LoVo (cell line): ENCODE measurements around the gene VSTM2B.
"Not testable (repeated sequence)": the region's sequence is repeated elsewhere in the genome, so short reads cannot be mapped to it uniquely, and the experiment has no call there.

Source experiments
- DNase-seq: peaks from one replicate; pipeline ENCODE4 v3.0.0-alpha.2; 2016; ENCODE audit warnings: low spot score

Gene VSTM2B

DNA sequence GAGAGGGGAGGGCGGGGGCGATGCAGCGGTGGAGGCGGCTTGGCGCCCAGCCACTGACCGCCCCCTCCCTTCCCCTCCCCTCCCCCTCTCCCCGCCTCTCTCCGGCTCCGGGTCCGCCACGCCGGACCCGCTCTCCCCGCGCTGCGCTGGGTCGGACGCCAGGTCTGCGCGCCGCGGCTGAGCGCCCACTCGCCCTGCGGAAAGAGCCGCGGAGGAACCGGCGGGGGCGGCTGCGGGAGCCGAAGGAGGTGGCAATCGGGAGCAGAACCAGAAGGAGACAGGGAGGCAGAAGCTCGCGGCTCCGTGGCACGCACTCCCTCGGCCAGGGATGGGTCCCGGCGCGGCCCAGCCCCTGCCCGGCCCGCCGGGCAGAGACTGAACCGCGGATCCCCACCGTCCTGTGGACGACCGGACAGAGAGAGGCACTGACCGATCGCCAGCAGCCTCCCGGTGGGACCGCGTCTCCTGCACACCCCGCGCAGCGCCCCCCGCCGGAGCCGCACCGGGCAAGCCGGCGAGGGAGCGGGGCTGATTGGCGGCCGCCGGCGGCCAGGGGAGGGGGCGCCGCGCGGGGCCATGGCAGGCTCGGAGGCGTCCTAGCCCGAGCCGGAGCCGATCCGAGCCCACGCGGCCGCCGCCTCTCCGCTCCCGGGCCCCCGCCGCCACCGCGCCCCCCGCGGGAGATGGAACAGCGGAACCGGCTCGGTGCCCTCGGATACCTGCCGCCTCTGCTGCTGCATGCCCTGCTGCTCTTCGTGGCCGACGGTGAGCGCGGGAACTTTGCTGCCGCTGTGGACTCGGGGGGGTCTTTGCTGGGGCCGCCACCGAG lies at the start of gene VSTM2B:
Gene VSTM2B (plus strand): TSS at position 94 of the 829 bp plus-strand sequence. CDS start 590 bp downstream, at position 684.
- no peak for DNase-seq

DNA sequence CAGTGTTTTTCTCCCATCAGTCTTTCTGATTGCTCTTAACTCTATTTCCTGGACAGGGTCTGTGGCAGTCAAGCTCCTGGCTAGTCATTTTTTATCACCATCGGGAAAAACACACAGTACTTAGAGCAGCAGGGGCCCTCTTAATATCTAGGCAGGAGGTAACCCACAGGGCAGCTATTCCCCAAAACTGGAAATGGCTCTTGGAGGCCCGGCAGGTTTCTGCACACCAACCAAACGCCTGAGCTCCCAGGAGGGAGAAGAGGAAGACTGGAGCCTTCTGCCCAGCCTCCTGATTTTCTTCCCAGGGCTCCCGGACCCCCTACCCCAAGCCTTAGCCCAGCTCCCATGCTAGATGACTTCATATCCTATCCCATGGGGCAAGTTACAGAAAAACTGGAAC lies 49.3 kb upstream of the VSTM2B start:
- DNase-seq, result no peak

DNA sequence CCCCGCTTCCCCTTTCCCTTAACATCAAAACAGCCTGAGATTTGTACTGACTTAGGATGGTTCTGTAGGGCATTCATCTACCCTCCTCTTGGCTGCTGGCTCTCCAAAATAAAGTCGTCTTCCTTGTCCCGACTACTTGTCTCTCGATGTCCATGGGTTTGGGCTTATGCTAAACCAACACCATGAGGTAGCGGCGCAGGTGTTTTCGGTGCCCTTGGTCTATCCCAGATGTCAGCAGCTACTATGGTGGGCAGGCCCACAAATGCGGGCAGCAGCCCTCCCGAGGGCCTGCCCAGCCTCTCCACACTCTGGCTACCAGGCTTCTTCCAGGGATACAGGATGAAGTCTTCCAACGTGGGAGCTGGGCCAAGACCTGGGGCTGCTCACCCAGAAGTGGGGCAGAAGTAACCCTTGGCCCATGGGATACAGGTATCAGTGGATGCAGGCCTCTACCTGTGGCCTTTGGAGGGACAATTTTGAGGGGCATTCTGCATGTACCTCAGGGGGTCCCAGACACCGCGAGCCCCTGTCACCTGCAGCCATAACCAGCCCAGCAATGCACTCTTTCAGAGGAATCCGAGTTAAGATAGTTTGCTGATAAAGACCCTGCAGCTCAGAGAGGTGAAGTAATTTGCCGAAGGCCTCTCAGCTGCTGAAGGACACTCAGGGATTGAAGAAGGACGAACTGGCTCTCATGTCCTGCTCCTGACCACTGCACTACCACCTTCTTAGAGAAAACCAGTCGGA lies 47.8 kb upstream of the VSTM2B start:
- DNase-seq, result no peak

DNA sequence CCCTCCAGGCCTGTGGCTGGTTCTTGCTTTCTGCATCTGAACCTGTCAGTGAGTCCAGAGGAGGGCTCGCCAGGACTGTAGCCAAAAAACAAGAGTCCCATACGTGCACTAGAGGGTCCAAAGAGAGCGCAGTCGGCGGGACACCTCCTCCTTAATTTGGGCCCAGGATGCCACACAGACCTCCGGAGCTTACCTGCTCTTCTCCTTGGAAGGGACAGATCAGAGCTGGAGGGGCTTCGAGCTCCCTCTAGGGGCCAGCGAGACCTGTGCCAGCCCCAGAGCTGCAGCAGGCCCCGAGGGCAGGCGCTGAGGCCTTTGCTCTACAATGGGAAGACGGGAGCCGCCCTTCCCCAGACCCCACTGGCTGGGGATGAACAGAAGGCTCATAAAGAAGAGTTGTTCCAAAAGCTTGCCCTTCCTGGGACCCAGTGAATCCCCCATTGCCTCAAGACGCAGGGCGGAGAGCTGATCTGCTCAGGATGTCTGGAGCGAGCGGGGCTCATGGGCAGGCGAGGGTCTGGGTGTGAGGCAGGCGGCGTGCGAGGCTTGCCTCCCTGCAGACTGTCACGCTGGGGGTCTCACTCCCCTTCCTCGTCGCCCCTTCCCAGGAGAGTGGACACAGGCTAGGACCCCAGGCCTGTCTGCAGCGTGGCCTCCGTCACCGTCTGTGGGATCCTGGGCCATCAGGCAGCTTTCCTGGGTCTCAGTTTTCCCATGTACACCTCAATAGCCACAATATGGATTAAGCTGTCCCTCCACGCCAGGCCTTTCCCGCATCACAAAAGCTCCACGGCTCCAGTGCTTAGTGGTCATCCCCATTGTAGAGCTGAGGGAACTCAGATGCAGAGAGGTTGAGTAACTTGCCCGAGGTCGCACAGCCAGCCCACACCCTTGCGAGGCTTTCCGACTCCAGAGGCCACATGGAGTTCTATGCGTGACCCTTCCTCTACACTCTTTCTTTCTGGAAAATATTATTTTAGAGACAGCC lies 46.9 kb upstream of the VSTM2B start:
- no peak for DNase-seq

DNA sequence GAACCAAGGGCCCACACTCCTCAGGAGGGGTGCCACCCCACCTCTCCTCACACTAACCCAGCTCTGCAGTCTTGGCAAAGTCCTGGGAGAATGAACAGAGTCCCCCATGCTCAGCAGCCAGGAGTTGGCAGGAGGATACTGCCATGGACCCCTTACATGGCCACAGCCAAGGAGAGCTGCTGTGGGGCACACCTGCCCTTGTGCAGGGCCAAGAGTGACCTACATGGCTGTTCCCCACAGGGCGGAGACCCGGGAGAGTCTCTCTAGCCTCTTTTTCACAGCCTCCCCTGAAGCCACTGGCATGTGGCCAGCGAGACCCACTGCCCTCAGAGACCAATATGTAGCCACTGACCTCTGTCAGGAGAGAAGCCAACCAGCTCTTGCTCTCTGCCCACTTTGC lies 45.9 kb upstream of the VSTM2B start:
- no peak for DNase-seq

DNA sequence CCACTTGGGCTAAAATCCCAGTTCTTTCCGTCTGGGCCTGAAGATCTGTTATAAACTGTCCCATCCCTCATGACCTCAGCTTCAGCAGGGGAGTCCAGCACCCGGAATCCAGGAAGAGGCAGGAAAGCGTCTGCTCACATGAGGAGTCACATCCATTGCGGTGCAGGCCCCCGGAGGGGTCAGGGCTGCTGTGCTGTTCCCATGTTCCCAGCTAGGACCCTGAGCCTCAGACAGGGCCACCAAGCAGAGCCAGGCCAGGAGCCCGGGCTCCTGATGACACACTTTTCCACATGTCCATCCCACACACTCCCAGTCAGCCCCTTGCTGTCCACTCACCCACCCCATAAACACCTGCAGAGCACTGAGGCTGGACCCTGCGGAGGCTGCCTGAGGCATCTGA lies 45.3 kb upstream of the VSTM2B start:
- no peak for DNase-seq

DNA sequence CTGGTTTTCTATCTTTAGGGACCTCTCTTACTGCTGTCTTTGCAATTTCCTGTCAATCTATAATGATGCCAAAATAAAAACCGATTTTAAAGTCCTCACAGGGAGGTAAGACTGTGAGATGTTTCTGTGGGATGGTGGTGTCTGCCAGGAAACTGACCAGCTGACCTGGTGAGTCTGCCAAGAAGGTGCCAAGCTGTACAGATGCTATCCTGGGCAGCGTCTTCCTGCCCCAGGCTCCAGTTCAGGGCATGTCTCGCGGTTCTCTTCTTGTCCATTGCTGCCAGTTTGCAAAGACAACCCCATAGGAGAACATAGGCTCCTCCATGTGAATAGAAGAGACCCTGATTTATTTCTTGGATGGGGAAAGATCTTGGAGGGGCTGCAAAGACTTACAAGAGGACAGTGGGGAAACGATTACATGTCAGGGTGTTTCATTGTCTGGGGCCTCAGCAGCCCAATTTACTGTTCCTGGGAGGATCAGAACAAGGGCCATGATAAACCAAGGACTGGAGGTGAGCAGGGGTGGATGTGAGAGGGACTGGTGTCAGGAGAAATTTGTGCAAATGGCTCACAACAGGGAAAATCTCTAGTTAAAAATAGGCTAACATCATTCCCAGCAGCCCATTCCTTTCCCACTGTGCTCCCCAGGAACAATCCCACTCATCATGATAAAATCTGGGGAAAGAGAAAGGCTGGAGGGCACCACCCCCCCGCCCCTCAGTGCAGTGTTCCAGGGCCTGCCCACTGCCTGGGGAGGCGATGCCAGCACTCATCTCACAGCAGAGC lies 42.7 kb upstream of the VSTM2B start:
- DNase-seq, result no peak

DNA sequence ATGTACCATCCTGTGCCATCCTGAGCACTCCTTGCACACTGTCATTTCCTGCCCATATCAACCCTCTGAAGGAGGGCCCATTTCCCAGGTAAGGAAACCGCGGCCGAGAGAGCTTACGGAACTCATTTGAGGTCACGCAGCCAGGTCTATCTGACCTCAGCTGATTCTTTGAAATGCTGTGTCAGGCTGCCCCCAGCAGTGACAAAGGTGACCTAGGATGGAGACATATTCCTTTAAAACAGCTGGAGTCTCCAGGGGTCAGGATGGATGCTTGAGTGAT lies 42.2 kb upstream of the VSTM2B start:
- no peak for DNase-seq

DNA sequence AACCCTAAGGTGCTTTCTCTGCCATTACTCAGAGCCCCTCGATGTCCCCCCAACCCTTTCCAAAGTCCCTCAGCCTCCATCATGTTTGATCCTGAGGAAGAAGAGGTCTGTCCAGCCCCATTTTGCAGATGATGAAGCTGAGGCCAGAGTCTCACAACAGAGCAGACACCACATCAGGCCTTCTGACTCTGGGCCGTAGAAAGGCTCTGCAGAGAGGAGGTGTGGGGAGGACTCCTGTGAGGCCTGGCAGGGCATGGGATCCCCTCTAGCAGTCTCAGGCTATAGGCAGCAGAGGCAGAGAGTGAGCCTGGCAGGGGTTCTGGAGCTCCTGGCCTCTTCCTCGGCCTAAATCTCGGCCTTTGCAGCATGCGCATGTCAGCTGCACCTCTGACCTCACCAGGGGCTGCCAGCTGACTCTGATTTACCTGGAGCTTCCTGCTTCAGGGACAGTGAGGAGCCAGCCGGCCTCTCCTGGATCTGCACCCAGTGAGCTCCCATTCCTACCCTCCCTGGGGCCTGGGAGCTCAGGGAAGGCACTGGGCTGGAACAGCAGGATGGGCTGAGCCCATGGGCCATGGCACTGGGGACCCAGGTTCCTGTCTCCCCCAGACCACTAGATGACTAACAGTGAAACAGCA lies 41.7 kb upstream of the VSTM2B start:
- DNase-seq, result no peak

DNA sequence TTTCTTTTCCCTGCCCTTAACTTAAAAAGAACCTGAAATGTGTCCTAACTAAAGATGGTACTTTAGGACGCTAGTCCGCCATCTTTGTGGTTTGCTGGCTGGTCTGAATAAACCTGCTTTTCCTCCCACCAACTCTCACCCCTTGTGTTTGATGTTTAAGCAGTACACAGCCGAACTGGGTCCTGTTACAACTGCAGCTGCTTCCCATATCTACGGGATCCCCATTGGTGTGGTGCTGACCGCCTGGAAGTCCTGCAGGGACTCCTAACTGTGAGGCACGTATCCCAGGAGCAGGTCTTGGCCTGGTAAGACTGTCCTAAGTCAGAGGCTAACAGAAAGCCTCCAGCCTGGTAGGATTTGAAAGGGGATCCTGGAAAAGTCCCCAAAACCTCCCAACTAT lies 40.9 kb upstream of the VSTM2B start:
- DNase-seq, result no peak

DNA sequence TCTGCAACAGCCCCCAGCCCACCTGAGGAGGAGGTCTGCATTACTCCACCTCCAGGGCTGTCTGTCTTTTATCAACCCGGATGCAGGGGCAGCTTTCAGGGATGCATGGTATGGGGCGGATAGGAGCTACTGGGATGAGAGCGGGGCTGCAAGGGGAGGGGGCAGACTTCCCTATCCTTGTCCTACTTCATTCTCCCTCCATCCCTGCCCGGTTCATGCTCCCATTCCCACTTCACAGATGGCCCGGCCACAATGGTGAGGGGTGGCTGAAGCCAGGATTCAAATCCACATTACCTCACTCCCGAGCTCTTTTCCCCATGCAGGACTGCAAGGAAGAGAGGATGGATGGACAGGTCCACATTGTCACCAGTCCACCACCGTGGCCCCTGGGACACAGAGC lies 40.5 kb upstream of the VSTM2B start:
- no peak for DNase-seq

DNA sequence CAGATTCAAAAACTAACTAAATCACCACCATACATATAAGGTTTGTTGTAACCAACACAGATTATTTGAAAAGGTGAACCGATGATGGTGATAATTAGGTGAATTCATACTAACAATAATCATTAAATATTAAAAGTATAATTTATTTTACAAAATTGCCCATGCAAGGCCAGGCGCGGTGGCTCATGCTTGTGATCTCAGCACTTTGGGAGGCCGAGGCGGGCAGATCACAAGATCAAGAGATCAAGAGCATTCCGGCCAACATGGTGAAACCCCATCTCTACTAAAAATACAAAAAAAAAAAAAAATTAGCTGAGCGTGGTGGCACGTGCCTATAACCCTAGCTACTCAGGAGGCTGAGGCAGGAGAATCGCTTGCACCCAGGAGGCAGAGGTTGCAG lies 38.8 kb upstream of the VSTM2B start:
- DNase-seq, result not testable (repeated sequence)

DNA sequence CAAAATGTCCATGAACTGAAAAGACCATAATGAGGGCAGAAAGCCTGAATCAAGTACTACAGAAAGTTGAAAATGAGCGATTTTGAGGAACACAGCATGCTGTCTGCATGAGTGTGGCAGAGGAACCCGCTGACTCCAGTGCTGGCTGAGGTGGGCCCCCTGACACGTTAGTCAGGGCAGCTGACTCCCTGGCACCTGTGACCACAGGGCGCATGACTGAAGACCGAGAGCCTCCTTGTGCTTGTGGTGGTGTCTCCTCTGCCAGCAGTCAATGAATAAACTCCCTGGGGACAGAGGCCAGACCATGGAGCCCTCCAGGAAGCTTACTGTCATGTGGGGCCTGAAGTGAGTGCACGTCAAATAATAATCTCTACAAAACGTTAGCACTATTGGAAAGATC lies 38.4 kb upstream of the VSTM2B start:
- no peak for DNase-seq

DNA sequence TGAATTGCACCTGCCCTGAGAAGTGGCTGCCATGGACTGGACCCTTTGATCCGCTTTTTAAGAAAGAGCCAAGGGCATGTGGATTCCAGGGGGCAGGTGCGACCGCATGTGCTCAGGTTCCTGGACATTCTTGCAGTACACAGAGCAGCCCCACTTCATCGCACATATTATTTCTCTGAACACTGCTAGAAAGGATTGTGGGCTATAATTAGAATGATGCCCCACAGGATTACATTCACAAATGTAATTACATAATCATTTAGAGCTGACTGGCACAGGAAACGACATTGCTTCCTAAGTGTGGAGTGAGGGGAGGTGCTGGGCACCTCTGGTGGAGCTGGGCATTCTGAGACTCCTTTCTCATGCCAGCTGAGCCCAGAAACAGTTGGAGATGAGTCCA lies 37.5 kb upstream of the VSTM2B start:
- no peak for DNase-seq

DNA sequence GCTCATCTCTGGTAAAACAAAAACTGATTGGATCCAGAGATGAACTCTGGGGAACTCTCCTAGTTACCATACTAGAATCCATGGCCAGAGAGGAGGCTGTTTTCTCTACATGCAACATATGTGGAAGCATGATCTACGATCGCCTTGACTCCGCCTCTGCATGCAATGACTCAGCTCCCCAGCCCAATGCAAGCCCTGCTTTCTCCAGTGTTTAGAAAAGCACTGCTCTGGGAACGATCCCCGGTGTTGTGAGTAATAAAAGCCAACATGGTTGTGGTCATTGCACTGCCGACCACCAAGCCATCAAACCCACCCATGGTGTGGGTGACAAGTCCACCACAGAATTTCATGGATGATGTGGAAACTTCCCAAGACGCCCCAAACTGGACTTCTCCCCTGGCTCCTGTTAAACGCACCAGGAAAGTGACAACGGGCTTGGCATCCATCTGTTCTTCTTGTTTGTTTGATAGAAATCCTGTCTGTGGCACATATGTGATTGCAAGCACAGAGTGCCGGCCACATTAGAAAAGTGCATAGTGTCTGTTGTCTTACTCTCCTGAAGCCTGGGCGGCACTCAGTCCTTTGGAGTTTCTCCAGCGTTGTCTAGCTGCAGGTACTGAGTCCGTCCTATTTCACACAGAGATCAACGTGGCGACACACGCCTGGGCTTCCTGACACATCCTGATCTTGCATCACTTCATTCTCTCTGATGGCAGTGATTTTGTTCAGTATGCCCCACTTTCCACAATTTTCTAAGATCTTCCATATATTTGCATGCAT lies 36.4 kb upstream of the VSTM2B start:
- no peak for DNase-seq

DNA sequence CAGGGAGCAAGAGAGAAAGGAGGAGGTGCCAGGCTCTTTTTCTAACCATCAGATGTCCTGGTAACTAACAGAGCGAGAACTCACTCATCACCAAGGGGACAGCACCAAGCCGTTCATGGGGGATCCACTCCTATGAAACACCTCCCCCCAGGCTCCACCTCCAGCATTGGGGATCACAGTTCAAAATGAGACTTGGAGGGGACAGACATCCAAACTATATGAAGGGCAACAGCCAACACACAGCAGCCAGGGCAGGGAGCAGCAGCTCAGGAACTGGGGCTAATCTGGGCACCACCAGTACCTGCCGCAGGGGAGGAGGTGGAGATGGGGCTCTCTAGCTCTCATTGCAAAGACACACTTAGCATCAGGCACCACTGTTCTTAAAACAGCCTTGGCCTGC lies 34.3 kb upstream of the VSTM2B start:
- DNase-seq, result no peak

DNA sequence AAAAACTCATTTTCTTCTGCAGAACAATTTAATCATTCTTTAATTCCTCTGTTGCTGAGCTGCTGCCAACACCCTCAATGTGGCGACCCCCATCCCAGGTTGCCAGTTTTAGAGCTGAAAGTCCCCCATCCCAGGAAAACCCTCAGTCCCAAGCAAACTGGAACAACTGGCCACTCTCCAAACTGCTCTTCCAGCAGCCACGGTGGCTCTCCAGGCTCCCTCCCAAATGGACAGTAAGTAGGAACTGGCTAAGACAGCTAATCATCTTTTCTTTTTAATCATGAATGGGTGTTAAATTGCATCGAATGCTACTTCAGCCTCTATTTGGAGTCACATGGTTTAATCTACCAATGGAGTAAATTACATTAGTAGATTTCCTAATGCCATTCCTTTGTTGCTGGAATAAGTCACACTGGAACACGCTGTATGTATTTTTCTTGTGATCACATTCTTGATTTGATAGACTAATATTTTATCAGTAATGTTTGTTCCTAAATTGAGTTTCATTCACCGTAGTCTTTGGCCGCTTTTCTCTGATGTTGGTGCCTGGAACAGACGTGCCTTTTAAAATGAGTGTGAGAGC lies 33.7 kb upstream of the VSTM2B start:
- DNase-seq, result no peak

DNA sequence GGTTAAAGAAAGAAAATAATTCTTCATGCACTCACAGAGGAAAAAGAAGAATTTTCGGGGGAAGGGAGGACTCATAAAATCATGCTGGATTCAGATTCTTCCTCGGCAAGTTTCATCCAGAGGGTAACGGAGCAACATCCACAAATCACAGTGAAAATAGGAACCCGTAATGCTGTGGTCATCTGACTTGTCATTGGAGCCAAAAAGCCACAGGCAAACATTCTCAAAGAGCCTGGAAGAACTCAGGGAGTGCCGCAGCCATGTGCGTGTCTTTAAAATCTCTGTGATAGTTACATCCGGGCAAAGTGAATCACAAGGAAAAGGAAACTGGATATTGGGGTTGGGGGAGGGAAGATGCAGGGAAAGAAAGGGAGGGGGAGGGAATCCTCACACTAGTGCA lies 33.0 kb upstream of the VSTM2B start:
- DNase-seq, result no peak

DNA sequence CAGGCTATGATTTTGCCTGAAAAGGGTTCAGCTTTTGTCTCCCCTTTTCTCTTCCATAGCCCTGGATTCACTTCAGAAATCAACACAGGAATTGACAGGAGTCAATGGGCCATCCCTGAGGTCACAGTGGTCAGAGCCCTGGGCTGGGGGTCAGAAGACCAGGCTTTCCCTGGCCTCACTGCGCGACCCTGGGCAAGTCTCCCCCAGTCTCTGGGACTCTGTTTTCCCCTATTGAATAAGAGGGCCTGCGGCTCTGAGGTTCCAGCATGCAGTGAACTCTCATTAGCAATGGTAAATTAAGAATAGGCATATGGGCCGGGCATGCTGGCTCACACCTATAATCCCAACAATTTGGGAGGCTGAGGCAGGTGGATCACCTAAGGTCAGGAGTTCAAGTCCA lies 30.7 kb upstream of the VSTM2B start:
- no peak for DNase-seq

DNA sequence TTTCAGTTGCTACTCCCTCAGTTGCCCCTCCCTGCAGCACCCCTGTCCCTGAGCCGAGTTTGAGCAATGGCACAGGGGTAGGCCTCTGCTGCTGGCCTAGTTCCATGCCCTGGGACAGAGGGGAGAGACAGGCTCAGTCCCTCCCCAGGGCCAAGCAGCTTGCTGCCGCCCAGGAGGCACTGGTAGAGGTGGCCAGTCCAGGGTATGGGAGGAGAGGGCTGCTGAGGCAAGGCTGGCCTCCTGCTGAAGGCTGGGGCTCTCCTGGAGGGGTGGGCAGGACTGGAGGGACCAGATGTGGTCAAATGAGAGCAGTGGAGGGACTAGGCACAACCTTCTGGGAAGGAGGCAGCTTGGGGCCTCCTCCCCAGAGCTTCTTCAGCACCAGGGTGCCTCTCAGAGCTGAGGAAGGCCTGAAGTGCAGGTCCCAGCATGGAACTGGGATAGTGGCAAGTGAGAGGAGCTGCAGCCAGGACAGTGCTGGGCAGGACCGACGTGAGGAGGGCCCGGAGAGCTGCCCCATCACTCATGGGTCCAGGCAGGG lies 29.8 kb upstream of the VSTM2B start:
- DNase-seq, result no peak
